OCI-LY3 (cell line): ENCODE results near the gene INHBB.

ENCODE experiments used
- H2AFZ ChIP-seq: fragments of 200-600, 300-600 bp; shearing (Covaris generic); 2 replicates; pipeline ENCODE4 v1.6.0; 2014; ENCODE audit warnings: antibody characterized with exemption, low read depth, low read length
- H3K27ac ChIP-seq: fragments of 200-600, 300-600 bp; sonication (generic); 2 replicates; pipeline ENCODE4 v1.5.1; 2014; ENCODE audit warnings: mild to moderate bottlenecking, low read length, moderate library complexity, mixed read lengths
- H3K27me3 ChIP-seq: fragments of 200-600, 300-600 bp; sonication (generic); 2 replicates; pipeline ENCODE4 v1.6.1; 2014; ENCODE audit warnings: low read depth, low read length, mixed read lengths
- H3K36me3 ChIP-seq: fragments of 200-600, 300-600 bp; sonication (generic); replicated peaks from 2 replicates; pipeline ENCODE3; 2014; ENCODE audit warnings: low read depth, low read length, mixed read lengths
- H3K4me1 ChIP-seq: fragments of 300-600, 200-600 bp; sonication (generic); 2 replicates; pipeline ENCODE4 v1.6.1; 2014; ENCODE audit warnings: low read length, mixed read lengths
- H3K4me2 ChIP-seq: fragments of 200-600, 300-600 bp; sonication (generic); 2 replicates; pipeline ENCODE4 v1.6.1; 2014; ENCODE audit warnings: low read length, mixed read lengths
- H3K4me3 ChIP-seq: fragments of 300-600, 200-600 bp; sonication (generic); 2 replicates; pipeline ENCODE4 v1.5.1; 2014; ENCODE audit warnings: antibody characterized with exemption, mild to moderate bottlenecking, low read length, moderate library complexity
- H3K79me2 ChIP-seq: fragments of 300-600, 200-600 bp; shearing (Covaris generic); 2 replicates; pipeline ENCODE4 v1.6.1; 2014; ENCODE audit warnings: mild to moderate bottlenecking, low read length, mixed read lengths
- H3K9ac ChIP-seq: fragments of 300-600, 200-600 bp; shearing (Covaris generic); 2 replicates; pipeline ENCODE4 v1.6.0; 2014; ENCODE audit warnings: mild to moderate bottlenecking, low read length, moderate library complexity
- H3K9me3 ChIP-seq: fragments of 200-600, 300-600 bp; shearing (Covaris generic); 2 replicates; pipeline ENCODE4 v1.6.1; 2014; ENCODE audit warnings: low read length, mixed read lengths; ENCODE audit not compliant: insufficient read depth
- H4K20me1 ChIP-seq: fragments of 200-600, 300-600 bp; sonication (generic); 2 replicates; pipeline ENCODE4 v1.6.1; 2016; ENCODE audit warnings: low read length, mixed read lengths; ENCODE audit not compliant: insufficient read depth
- EZH2phosphoT487 ChIP-seq: fragments of 200-600 bp; shearing (Covaris generic); IDR thresholded peaks from 2 replicates; pipeline ENCODE4 v1.6.1; 2018; ENCODE audit warnings: antibody characterized with exemption, mixed run types, low read depth
- TF ChIP-seq, protein P1 (sequence below): fragments of 200-600, 300-600 bp; sonication (generic); IDR thresholded peaks from 2 replicates; pipeline ENCODE4 v1.5.1; 2014; ENCODE audit warnings: antibody characterized with exemption, low read length, low read depth

INHBB gene

DNA sequence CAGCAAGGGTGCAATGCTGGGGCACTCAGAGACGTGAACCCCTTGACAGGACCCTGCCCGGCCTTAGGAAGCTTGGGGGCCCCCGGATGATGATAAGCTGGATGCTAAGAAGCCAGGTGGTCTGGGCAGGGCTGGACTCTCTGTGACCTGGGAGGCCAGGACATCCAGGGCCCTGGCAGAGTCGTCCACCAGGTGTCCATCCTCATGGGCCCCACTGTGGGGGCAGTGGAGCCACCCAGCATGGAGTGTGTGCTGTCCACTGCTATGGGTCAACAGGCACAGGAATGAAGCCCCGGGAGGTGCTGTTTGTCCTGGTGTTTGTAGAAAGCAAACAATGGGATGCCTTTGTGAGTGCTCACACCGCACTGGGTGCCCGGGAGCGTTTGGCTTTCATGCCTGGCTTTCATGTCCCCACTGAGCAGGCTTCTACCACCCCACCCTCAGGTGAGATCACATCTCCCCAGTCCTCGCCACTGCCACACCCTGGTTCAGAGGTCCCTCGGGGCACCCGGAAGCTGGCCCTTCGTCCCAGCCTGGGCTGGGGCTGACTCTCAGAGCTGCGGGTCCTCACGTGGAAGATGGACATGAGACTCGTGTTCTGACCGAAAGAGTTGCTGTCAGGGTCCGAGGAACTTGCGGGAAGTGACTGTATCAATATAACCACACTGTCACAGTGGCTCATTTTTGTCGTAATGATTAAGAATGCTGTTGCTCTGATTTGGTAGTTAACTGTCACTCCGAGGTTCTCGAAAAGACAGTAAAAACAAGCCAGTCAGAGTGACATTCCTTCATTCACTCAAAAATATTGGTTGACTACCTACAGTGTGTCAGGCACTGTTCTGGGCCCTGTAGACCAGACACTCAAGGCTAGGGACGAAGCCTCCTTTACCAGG is 53.3 kb downstream of the INHBB start:
- Histone ChIP-seq H3K9ac (no peak overlapping the region), H3K4me3 (no peak overlapping the region), H4K20me1 (no peaks in the 10 kb centered on the region), H3K9me3 (no peaks in the 10 kb centered on the region), H3K36me3 (no peaks in the 10 kb centered on the region), H3K27me3 (peaks cover 13% of the 10 kb centered on the region; the same call in 1 of the 2 replicates), H3K27ac (no peak overlapping the region), H3K79me2 (no peaks in the 10 kb centered on the region), H2AFZ (no peak overlapping the region), H3K4me1 (no peaks in the 10 kb centered on the region), H3K4me2 (no peak overlapping the region)
- TF ChIP-seq, protein P1, sequence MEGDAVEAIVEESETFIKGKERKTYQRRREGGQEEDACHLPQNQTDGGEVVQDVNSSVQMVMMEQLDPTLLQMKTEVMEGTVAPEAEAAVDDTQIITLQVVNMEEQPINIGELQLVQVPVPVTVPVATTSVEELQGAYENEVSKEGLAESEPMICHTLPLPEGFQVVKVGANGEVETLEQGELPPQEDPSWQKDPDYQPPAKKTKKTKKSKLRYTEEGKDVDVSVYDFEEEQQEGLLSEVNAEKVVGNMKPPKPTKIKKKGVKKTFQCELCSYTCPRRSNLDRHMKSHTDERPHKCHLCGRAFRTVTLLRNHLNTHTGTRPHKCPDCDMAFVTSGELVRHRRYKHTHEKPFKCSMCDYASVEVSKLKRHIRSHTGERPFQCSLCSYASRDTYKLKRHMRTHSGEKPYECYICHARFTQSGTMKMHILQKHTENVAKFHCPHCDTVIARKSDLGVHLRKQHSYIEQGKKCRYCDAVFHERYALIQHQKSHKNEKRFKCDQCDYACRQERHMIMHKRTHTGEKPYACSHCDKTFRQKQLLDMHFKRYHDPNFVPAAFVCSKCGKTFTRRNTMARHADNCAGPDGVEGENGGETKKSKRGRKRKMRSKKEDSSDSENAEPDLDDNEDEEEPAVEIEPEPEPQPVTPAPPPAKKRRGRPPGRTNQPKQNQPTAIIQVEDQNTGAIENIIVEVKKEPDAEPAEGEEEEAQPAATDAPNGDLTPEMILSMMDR, result no peak
- no peak for TF ChIP-seq EZH2phosphoT487

DNA sequence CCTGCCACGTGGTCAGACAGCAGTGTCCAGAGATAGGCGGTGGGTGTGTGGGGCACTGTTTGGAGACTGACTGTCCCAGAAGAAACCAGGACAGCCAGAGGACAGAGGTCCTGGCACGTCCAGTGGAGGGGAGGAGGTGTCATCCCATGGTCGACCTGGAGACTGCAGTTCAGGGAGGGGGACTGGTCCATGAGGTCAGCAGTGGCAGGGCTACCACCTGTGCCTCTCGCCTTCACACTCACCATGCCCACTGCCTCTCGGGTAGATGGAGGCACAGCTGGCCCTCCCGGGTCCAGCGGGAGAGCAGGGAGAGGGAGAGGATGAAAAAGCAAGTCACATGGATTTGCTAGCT is 53.9 kb downstream of the INHBB start:
- Histone ChIP-seq H3K4me3 (no peak overlapping the region), H2AFZ (no peak overlapping the region), H3K79me2 (no peaks in the 10 kb centered on the region), H3K9me3 (no peaks in the 10 kb centered on the region), H3K27me3 (peaks cover 13% of the 10 kb centered on the region; the same call in 1 of the 2 replicates), H3K4me2 (no peak overlapping the region), H3K36me3 (no peaks in the 10 kb centered on the region), H3K27ac (no peak overlapping the region), H4K20me1 (no peaks in the 10 kb centered on the region), H3K4me1 (no peaks in the 10 kb centered on the region), H3K9ac (no peak overlapping the region)
- TF ChIP-seq, protein P1, result no peak
- no peak for TF ChIP-seq EZH2phosphoT487

DNA sequence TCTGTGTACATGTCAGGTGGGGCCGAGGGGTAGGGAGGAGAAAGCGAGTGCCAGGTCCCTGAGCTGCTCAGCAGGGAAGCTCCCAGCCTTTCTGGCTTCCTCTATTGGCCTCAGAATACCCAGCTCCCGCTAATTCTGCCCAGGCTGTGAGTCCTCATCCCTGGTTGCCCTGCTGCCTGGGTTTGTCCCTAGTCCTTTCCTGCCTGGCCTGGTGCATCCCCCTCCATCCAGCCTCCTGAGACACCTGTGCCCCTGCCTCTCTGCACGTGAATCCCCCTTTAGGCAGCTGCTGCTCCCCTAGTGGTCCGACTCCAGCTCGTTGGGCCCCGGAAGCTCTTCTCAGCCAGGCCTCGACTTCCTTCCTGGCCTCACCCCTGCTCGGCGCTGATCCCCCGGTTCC is 54.6 kb downstream of the INHBB start:
- no peak overlapping the region for H3K4me3 ChIP-seq
- H3K36me3 ChIP-seq, result no peaks in the 10 kb centered on the region
- no peak overlapping the region for H3K4me2 ChIP-seq
- no peak overlapping the region for H2AFZ ChIP-seq
- H3K79me2 ChIP-seq, result no peaks in the 10 kb centered on the region
- no peak overlapping the region for H3K27ac ChIP-seq
- no peak overlapping the region for H3K9ac ChIP-seq
- no peaks in the 10 kb centered on the region for H3K4me1 ChIP-seq
- no peaks in the 10 kb centered on the region for H3K9me3 ChIP-seq
- TF ChIP-seq, protein P1, result no peak
- TF ChIP-seq EZH2phosphoT487, result no peak
- peaks cover 13% of the 10 kb centered on the region; the same call in 1 of the 2 replicates for H3K27me3 ChIP-seq
- H4K20me1 ChIP-seq, result no peaks in the 10 kb centered on the region
